ENCODE data around the gene IL11RA. TPM values are rescaled to one million over a fixed set of nuclear protein-coding genes. Genes with fewer than 3 reads are reported as not detected.
A peak's percentile ranks its signal among the peaks of the same experiment; 100 is the strongest.

The IL11RA gene
- total RNA-seq, 1 donor from 2014 or later = 32.9 TPM

DNA sequence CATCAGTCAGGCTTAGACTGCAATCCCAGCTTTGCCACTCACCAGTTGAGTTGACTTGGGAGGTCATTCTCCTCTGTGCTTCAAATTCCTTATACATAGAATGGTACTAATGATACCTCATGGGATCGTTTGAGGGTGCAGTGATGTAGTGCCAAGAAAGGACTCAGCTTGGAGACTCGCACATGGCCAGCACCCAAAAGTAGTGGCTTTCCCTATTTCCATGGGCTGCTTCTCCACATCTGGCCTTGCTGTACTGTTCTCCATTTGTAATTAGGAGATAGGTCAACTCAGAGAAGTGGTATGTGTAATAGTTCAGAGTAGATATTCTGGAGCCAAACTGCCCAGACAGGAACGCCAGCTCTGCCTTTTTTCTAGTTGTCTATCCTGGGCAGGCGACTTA lies 33.6 kb downstream of the IL11RA start:
- Mint-ChIP-seq H3K9me3 (ENCODE audit: low read depth) (no peaks in the 10 kb centered on the region), H3K36me3 (ENCODE audit: low read depth) (peaks cover 12% of the 10 kb centered on the region), H3K4me1 (ENCODE audit: low read depth) (no peaks in the 10 kb centered on the region), H3K4me3 (ENCODE audit: unreplicated experiment) (no peak overlapping the region), H3K27ac (ENCODE audit: unreplicated experiment) (no peak overlapping the region), H3K27me3 (ENCODE audit: low read depth) (no peaks in the 10 kb centered on the region)
- DNase-seq (ENCODE audit: low spot score) = peak; percentile 3
- TF ChIP-seq, protein P1, sequence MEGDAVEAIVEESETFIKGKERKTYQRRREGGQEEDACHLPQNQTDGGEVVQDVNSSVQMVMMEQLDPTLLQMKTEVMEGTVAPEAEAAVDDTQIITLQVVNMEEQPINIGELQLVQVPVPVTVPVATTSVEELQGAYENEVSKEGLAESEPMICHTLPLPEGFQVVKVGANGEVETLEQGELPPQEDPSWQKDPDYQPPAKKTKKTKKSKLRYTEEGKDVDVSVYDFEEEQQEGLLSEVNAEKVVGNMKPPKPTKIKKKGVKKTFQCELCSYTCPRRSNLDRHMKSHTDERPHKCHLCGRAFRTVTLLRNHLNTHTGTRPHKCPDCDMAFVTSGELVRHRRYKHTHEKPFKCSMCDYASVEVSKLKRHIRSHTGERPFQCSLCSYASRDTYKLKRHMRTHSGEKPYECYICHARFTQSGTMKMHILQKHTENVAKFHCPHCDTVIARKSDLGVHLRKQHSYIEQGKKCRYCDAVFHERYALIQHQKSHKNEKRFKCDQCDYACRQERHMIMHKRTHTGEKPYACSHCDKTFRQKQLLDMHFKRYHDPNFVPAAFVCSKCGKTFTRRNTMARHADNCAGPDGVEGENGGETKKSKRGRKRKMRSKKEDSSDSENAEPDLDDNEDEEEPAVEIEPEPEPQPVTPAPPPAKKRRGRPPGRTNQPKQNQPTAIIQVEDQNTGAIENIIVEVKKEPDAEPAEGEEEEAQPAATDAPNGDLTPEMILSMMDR (IDR thresholded peaks at IDR 0.05) = no peak

DNA sequence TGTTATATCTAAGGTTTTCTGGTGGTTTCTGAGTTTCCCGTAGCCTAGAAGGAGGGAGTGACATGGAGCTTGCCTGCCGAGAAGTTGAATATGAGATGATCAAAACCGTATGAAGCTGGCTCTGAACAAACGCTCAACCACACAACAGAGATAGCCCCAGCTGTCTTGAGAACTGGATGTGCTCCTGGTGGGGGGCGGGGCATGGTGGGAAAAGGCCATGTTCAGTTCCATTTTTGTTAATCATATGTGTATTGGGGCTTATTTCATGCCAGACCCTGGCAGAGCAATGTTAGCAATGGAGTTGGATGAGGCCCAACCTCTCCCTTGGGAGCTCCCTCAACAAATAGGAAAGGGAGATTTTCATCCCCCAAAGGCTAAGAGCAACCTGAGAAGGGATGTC lies 34.2 kb downstream of the IL11RA start:
- H3K36me3 Mint-ChIP-seq (ENCODE audit: low read depth) = peaks cover 7% of the 10 kb centered on the region

DNA sequence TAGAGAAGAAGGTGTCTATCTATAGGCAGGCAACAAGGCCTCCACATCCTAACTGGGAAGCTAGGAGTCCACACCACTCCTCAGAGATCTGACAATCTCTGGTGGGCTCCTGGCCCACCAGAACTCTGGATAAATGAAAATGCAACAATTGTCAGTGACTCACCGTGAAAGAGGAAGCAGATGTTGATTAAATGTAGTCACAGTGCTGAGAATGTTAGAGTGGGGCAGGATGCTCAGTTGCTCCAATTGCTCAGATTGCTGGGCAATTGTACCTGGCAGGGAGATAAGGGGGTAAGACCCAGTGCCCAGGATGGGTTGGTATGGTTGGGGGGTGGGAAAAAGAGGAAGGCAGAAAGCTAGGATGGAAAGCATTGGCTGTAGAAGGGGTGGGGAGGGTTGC lies 34.7 kb downstream of the IL11RA start:
- DNase-seq (ENCODE audit: low spot score) = peak; percentile 2
- TF ChIP-seq, protein P1 (IDR thresholded peaks at IDR 0.05) = no peak
- H3K27ac Mint-ChIP-seq (ENCODE audit: unreplicated experiment) = no peak overlapping the region
- H3K9me3 Mint-ChIP-seq (ENCODE audit: low read depth) = no peaks in the 10 kb centered on the region
- H3K4me3 Mint-ChIP-seq (ENCODE audit: unreplicated experiment) = no peak overlapping the region
- H3K36me3 Mint-ChIP-seq (ENCODE audit: low read depth) = peaks cover 4% of the 10 kb centered on the region
- no peaks in the 10 kb centered on the region for H3K4me1 Mint-ChIP-seq (ENCODE audit: low read depth)
- no peaks in the 10 kb centered on the region for H3K27me3 Mint-ChIP-seq (ENCODE audit: low read depth)

More for the DNA sequence above, 34.2 kb downstream of the IL11RA start:
- H3K9me3 Mint-ChIP-seq (ENCODE audit: low read depth) = no peaks in the 10 kb centered on the region
- TF ChIP-seq, protein P1 (IDR thresholded peaks at IDR 0.05) = no peak
- DNase-seq (ENCODE audit: low spot score) = peak; percentile 15
- H3K27ac Mint-ChIP-seq (ENCODE audit: unreplicated experiment) = no peak overlapping the region
- H3K4me1 Mint-ChIP-seq (ENCODE audit: low read depth) = no peaks in the 10 kb centered on the region
- H3K4me3 Mint-ChIP-seq (ENCODE audit: unreplicated experiment) = no peak overlapping the region
- no peaks in the 10 kb centered on the region for H3K27me3 Mint-ChIP-seq (ENCODE audit: low read depth)

DNA sequence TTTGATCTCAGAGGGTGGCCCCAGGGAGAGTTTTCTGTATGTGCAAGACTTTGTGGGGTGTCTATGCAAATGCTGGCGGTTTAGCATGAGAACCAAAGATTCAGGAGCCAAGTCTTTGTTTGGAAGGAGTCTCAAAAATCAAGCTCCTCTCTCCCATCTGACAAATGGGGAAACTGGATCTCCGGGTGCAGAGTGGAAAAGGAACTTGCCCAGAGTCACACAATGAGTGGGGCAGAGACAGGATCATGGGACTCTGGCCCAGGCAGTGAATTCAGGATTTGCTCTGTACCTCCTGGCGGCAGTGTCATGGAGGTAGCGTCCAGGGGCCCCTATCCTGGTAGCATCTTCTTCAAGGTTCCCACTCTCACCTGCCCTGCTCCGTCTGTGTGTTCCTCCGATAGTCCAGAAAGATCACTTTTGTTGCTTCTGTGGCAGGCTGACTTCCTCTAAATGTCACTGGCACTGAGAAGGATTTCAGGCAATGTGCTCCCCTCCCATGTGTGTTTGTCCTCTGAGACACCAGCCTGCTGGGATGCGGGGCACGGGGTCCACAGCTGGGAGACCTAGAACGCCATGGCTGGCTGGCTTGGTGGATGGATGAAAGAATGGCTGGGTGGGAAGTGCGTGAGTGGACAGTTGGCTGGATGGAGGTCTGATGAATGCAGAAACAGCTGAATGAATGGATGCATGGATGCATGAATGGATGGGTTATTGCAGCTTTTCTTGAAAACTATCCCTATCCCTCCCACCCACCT lies 35.5 kb downstream of the IL11RA start:
- Mint-ChIP-seq H3K4me1 (ENCODE audit: low read depth) (no peaks in the 10 kb centered on the region), H3K9me3 (ENCODE audit: low read depth) (no peaks in the 10 kb centered on the region), H3K27ac (ENCODE audit: unreplicated experiment) (no peak overlapping the region), H3K36me3 (ENCODE audit: low read depth) (peaks cover 2% of the 10 kb centered on the region), H3K4me3 (ENCODE audit: unreplicated experiment) (no peak overlapping the region), H3K27me3 (ENCODE audit: low read depth) (no peaks in the 10 kb centered on the region)
- DNase-seq (ENCODE audit: low spot score) = peak; percentile 59
- TF ChIP-seq, protein P1 (IDR thresholded peaks at IDR 0.05) = no peak

DNA sequence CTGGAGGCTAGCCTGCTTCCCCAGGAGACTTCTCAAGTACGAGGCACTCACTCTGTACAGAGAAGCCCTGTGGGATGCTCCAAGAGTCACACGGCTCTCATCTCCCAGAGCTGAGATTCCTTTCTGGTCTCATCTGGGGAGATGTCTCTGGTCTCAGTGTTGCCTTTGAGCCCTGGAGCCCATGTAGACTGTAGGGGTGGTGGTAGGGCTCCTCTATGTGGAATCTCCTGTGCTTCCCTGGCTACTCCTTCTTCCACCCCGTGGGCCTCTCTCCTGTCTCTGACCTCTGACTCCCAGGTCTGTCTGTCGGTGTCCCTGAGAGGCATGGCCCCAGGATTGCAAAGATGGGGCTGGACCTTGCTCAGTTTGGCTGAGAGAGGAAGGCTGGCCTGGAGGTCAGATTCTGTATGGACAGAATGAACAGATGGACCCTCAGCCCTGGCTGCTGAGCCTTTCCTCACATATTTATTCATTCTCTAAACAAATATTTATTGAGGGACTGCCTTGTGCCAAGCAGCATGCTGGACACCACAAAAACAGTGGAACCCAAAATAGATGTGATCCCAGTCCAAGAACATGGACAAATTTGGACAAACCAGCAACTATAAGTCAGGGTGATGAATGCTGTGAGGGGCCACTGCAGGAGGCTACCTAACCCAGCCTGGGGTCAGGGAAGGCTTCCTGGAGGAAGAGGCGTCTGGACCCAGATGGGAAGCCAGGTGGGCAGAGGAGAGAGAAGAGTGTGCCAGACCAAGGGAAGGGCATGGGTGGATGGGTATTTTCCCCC lies 36.5 kb downstream of the IL11RA start:
- Mint-ChIP-seq H3K9me3 (ENCODE audit: low read depth) (no peaks in the 10 kb centered on the region), H3K27ac (ENCODE audit: unreplicated experiment) (no peak overlapping the region), H3K4me3 (ENCODE audit: unreplicated experiment) (no peak overlapping the region), H3K27me3 (ENCODE audit: low read depth) (no peaks in the 10 kb centered on the region), H3K36me3 (ENCODE audit: low read depth) (peaks cover 3% of the 10 kb centered on the region), H3K4me1 (ENCODE audit: low read depth) (no peaks in the 10 kb centered on the region)
- TF ChIP-seq, protein P1 (IDR thresholded peaks at IDR 0.05) = no peak
- DNase-seq (ENCODE audit: low spot score) = peak; percentile 35

Data from chondrocyte (in vitro differentiated cells).